Measurements from ENCODE around the gene WNT1.

The WNT1 gene

GRCh38 chr12:48978291-48978740 is at the start of gene WNT1:
Gene WNT1 (plus strand): TSS chr12:48978322. CDS start chr12:48978651, 329 bp downstream.
- DNase-seq = no peak

- no peak for DNase-seq
Measured at GRCh38 chr12:48929551-48929950, 48.6 kb upstream of the WNT1 start.

GRCh38 chr12:48930475-48930874 is 47.6 kb upstream of the WNT1 start:
- no peak for DNase-seq

- DNase-seq = no peak
Measured at GRCh38 chr12:48932878-48933277, 45.2 kb upstream of the WNT1 start.

GRCh38 chr12:48933664-48934311 is 44.3 kb upstream of the WNT1 start:
- DNase-seq = no peak

GRCh38 chr12:48934312-48934706 is 43.8 kb upstream of the WNT1 start:
- DNase-seq = peak in 1 of 2 donors; percentile 15

- DNase-seq = peak; percentile 18 to 43
Measured at GRCh38 chr12:48936379-48936979, 41.6 kb upstream of the WNT1 start.

GRCh38 chr12:48937170-48937569 is 41.0 kb upstream of the WNT1 start:
- DNase-seq = no peak

GRCh38 chr12:48938805-48939204 is 39.3 kb upstream of the WNT1 start:
- DNase-seq = no peak

- DNase-seq = peak; percentile 19 to 97
Measured at GRCh38 chr12:48940181-48940580, 37.9 kb upstream of the WNT1 start.

- DNase-seq = no peak
Measured at GRCh38 chr12:48943221-48943620, 34.9 kb upstream of the WNT1 start.

- no peak for DNase-seq
Measured at GRCh38 chr12:48946205-48946604, 31.9 kb upstream of the WNT1 start.

GRCh38 chr12:48946943-48947342 is 31.2 kb upstream of the WNT1 start:
- no peak for DNase-seq

GRCh38 chr12:48947727-48948126 is 30.4 kb upstream of the WNT1 start:
- DNase-seq = no peak

- DNase-seq = no peak
Measured at GRCh38 chr12:48952691-48953090, 25.4 kb upstream of the WNT1 start.

- no peak for DNase-seq
Measured at GRCh38 chr12:48954061-48954460, 24.1 kb upstream of the WNT1 start.

- peak in 1 of 2 donors; percentile 73 for DNase-seq
Measured at GRCh38 chr12:48954841-48955501, 23.2 kb upstream of the WNT1 start.

GRCh38 chr12:48956279-48957140 is 21.6 kb upstream of the WNT1 start:
- DNase-seq = no peak

GRCh38 chr12:48957141-48958048 is 20.7 kb upstream of the WNT1 start, which contains the start of gene ARF3:
Gene ARF3 (minus strand): TSS chr12:48957487. CDS start chr12:48941095, 16,392 bp downstream.
- peak; percentile 68 to 82 for DNase-seq

GRCh38 chr12:48958049-48958388 is 20.1 kb upstream of the WNT1 start:
- no peak for DNase-seq

- DNase-seq = no peak
Measured at GRCh38 chr12:48960834-48961233, 17.3 kb upstream of the WNT1 start.

- DNase-seq = no peak
Measured at GRCh38 chr12:48961331-48961730, 16.8 kb upstream of the WNT1 start.

All from bone marrow (tissue), 2 donors.